Colonic mucosa (tissue), 4 donors: ENCODE measurements around the gene PRKAG3. TPM values are rescaled to one million over a fixed set of nuclear protein-coding genes. Genes with fewer than 3 reads are reported as not detected.
"Not testable (repeated sequence)": the region's sequence is repeated elsewhere in the genome, so short reads cannot be mapped to it uniquely, and the experiment has no call there.

Source experiments
- DNase-seq: peaks from one replicate; pipeline ENCODE4 v3.0.0-alpha.2; 2020
- H3K27ac ChIP-seq: fragments of 200-600 bp; one replicate; pipeline ENCODE4 v1.8.0; 2021
- H3K27me3 ChIP-seq: fragments of 200-600 bp; one replicate; pipeline ENCODE4 v1.8.0; 2021
- H3K36me3 ChIP-seq: fragments of 200-600 bp; one replicate; pipeline ENCODE4 v1.8.0; 2021
- H3K4me1 ChIP-seq: fragments of 200-600 bp; one replicate; pipeline ENCODE4 v1.8.0; 2021; ENCODE audit warnings: mild to moderate bottlenecking
- H3K4me3 ChIP-seq: fragments of 200-600 bp; one replicate; pipeline ENCODE4 v1.8.0; 2021
- H3K9ac ChIP-seq, 2 donors: one replicate each; pipeline ENCODE4 v1.7.0; 2013; ENCODE audit warnings: control low read depth in 2 of 2, low read depth in 2 of 2, low read length in 2 of 2
- H3K9me3 ChIP-seq: fragments of 200-600 bp; one replicate; pipeline ENCODE4 v1.8.0; 2021
- intact Hi-C: fragments of 100-400 bp; cut with DNase I; formaldehyde crosslinking; loops from one replicate; pipeline ENCODE4 v1.14.1; 2022
- total RNA-seq, 2 donors: library from RNA; stranded (reverse); fragmentation: NEBNext Ultra II Directional in 1 of 2; extraction: Animal tissue kit (Norgen Biotek cat#: 25700) in 1 of 2; gene quantifications; one replicate each; pipeline ENCODE4 v1.2.1, GENCODE V29; 2021
- TF ChIP-seq, protein P1 (sequence below): fragments of 200-600 bp; IDR thresholded peaks from one replicate; pipeline ENCODE4 v1.8.0; 2022; ENCODE audit warnings: antibody characterized with exemption, mild to moderate bottlenecking
- donor health status: healthy.
- donor health status: DM: no; HTN: no; CAD: no.
- donor health status: DM: no; HTN: no; CAD: no.

Gene PRKAG3
- total RNA-seq, 2 donors from 2014 or later, result not detected

DNA sequence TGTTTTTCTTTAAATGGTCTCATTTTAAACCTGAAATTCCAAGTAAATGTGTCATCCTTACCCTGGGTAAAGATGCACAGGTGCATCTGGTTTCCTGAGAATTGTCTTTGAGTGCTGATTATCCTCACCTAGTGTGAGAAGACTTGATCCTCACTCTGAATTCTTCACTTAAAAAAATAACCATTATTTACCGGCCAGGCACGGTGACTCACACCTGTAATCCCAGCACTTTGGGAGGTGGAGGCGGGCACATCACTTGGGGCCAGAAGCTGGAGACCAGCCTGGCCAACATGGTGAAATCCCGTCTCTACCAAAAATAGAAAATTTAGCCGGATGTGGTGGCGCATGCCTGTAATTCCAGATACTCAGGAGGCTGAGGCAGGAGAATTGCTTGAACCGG is 18.1 kb upstream of the PRKAG3 start:
- no peak overlapping the region for H3K27ac ChIP-seq
- intact Hi-C loops, result no loop called here

GRCh38 chr2:218846963-218847362 is 15.4 kb upstream of the PRKAG3 start:
- intact Hi-C loops, result loop anchor here (2.0 kb wide), 1 partner anchor 118 kb away; no protein-coding TSS in a partner anchor

More for the DNA sequence above, 18.1 kb upstream of the PRKAG3 start:
- no peaks in the 10 kb centered on the region for H3K9me3 ChIP-seq
- TF ChIP-seq, protein P1, sequence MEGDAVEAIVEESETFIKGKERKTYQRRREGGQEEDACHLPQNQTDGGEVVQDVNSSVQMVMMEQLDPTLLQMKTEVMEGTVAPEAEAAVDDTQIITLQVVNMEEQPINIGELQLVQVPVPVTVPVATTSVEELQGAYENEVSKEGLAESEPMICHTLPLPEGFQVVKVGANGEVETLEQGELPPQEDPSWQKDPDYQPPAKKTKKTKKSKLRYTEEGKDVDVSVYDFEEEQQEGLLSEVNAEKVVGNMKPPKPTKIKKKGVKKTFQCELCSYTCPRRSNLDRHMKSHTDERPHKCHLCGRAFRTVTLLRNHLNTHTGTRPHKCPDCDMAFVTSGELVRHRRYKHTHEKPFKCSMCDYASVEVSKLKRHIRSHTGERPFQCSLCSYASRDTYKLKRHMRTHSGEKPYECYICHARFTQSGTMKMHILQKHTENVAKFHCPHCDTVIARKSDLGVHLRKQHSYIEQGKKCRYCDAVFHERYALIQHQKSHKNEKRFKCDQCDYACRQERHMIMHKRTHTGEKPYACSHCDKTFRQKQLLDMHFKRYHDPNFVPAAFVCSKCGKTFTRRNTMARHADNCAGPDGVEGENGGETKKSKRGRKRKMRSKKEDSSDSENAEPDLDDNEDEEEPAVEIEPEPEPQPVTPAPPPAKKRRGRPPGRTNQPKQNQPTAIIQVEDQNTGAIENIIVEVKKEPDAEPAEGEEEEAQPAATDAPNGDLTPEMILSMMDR, result no peak
- no peaks in the 10 kb centered on the region for H3K36me3 ChIP-seq
- DNase-seq, result no peak
- no peak overlapping the region for H3K4me3 ChIP-seq
- no peak overlapping the region for H3K9ac ChIP-seq
- peaks cover 7% of the 10 kb centered on the region for H3K27me3 ChIP-seq
- no peaks in the 10 kb centered on the region for H3K4me1 ChIP-seq

GRCh38 chr2:218844334-218844733 is 12.7 kb upstream of the PRKAG3 start:
- DNase-seq, H3K4me1 ChIP-seq, H3K4me3 ChIP-seq, H3K36me3 ChIP-seq, H3K27me3 ChIP-seq, H3K27ac ChIP-seq, H3K9me3 ChIP-seq, H3K9ac ChIP-seq, intact Hi-C loops: not testable (repeated sequence)

More at GRCh38 chr2:218846963-218847362, 15.4 kb upstream of the PRKAG3 start:
- H3K27ac ChIP-seq, H3K27me3 ChIP-seq, H3K4me1 ChIP-seq, H3K4me3 ChIP-seq, H3K9ac ChIP-seq, H3K36me3 ChIP-seq, H3K9me3 ChIP-seq, DNase-seq: not testable (repeated sequence)

DNA sequence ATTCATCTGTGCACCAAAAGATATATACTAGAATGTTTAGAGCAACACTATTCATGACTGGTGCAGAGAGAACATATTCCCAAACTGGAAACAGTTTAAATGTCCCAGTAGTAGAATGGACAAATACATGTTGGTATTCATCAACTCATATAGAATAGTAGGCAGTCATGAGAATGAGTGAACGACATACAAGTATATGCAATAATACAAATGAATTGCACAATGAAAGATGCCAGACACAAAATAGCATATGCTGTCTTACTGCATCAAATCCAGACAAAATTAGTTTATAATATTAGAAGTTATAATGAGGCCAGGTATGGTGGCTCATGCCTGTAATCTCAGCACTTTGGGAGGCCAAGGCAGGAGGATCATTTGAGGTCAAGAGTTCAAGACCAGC is 8.3 kb upstream of the PRKAG3 start:
- no peak for DNase-seq
- Histone ChIP-seq H3K9me3 (no peaks in the 10 kb centered on the region), H3K4me1 (no peaks in the 10 kb centered on the region), H3K27me3 (no peaks in the 10 kb centered on the region), H3K9ac (no peak overlapping the region), H3K27ac (no peak overlapping the region), H3K36me3 (no peaks in the 10 kb centered on the region), H3K4me3 (no peak overlapping the region)
- intact Hi-C loops, result no loop called here
- TF ChIP-seq, protein P1, result no peak

- H3K9me3 ChIP-seq, result no peaks in the 10 kb centered on the region
- H3K4me1 ChIP-seq, result no peaks in the 10 kb centered on the region
- no peaks in the 10 kb centered on the region for H3K27me3 ChIP-seq
- intact Hi-C loops, result no loop called here
- H3K4me3 ChIP-seq, result no peak overlapping the region
- H3K9ac ChIP-seq, result no peak overlapping the region
- H3K27ac ChIP-seq, result no peak overlapping the region
- TF ChIP-seq, protein P1, result no peak
- no peak for DNase-seq
- no peaks in the 10 kb centered on the region for H3K36me3 ChIP-seq
Measured at GRCh38 chr2:218839430-218839829, 7.8 kb upstream of the PRKAG3 start.

- no peaks in the 10 kb centered on the region for H3K9me3 ChIP-seq
- H3K9ac ChIP-seq, result no peak overlapping the region
- no peaks in the 10 kb centered on the region for H3K4me1 ChIP-seq
- TF ChIP-seq, protein P1, result no peak
- intact Hi-C loops, result no loop called here
- no peaks in the 10 kb centered on the region for H3K36me3 ChIP-seq
- DNase-seq, result no peak
- H3K27me3 ChIP-seq, result no peaks in the 10 kb centered on the region
- H3K27ac ChIP-seq, result no peak overlapping the region
- H3K4me3 ChIP-seq, result no peak overlapping the region
Measured at GRCh38 chr2:218837495-218837894, 5.9 kb upstream of the PRKAG3 start.

GRCh38 chr2:218834685-218835084 is 3.1 kb upstream of the PRKAG3 start:
- no peaks in the 10 kb centered on the region for H3K9me3 ChIP-seq
- H3K4me1 ChIP-seq, result no peaks in the 10 kb centered on the region
- intact Hi-C loops, result no loop called here
- DNase-seq, result no peak
- no peaks in the 10 kb centered on the region for H3K36me3 ChIP-seq
- TF ChIP-seq, protein P1, result no peak
- H3K9ac ChIP-seq, result no peak overlapping the region
- no peak overlapping the region for H3K27ac ChIP-seq
- H3K4me3 ChIP-seq, result no peak overlapping the region
- no peaks in the 10 kb centered on the region for H3K27me3 ChIP-seq
